Parathyroid adenoma (tissue), 2 donors: ENCODE data around the gene MYO16.

Experiments
- H2AFZ ChIP-seq: fragments of 300-600 bp; sonication (generic); one replicate; pipeline ENCODE4 v1.7.0; 2017; ENCODE audit warnings: antibody characterized with exemption, mild to moderate bottlenecking
- H3K27ac ChIP-seq: fragments of 300-600 bp; sonication (generic); one replicate; pipeline ENCODE4 v1.7.0; 2017
- H3K27me3 ChIP-seq: fragments of 300-600 bp; sonication (generic); one replicate; pipeline ENCODE4 v1.7.0; 2017; ENCODE audit warnings: low read length; ENCODE audit not compliant: control insufficient read depth, insufficient read depth
- H3K36me3 ChIP-seq: fragments of 300-600 bp; sonication (generic); one replicate; pipeline ENCODE4 v1.7.0; 2017; ENCODE audit warnings: low read length; ENCODE audit not compliant: control insufficient read depth, insufficient read depth
- H3K4me1 ChIP-seq: fragments of 300-600 bp; sonication (generic); one replicate; pipeline ENCODE4 v1.7.0; 2017; ENCODE audit warnings: control low read depth
- H3K4me2 ChIP-seq: fragments of 300-600 bp; sonication (generic); one replicate; pipeline ENCODE4 v1.7.0; 2017; ENCODE audit warnings: low read length
- H3K4me3 ChIP-seq: fragments of 300-600 bp; sonication (generic); one replicate; pipeline ENCODE4 v1.7.0; 2017; ENCODE audit warnings: low read depth, low read length
- H3K79me2 ChIP-seq: fragments of 300-600 bp; sonication (generic); one replicate; pipeline ENCODE4 v1.7.0; 2017; ENCODE audit warnings: control low read depth
- H3K9ac ChIP-seq: fragments of 300-600 bp; sonication (generic); one replicate; pipeline ENCODE4 v1.7.0; 2017; ENCODE audit warnings: mild to moderate bottlenecking
- H3K9me3 ChIP-seq: fragments of 300-600 bp; sonication (generic); one replicate; pipeline ENCODE4 v1.7.0; 2017; ENCODE audit warnings: low read length; ENCODE audit not compliant: control insufficient read depth
- TF ChIP-seq, protein P1 (sequence below): fragments of 300-600 bp; sonication (generic); IDR thresholded peaks from one replicate; pipeline ENCODE4 v1.7.0; 2017; ENCODE audit warnings: antibody characterized with exemption, mild to moderate bottlenecking
- donor health status: primary hyperparathyroidism.

The MYO16 gene

DNA sequence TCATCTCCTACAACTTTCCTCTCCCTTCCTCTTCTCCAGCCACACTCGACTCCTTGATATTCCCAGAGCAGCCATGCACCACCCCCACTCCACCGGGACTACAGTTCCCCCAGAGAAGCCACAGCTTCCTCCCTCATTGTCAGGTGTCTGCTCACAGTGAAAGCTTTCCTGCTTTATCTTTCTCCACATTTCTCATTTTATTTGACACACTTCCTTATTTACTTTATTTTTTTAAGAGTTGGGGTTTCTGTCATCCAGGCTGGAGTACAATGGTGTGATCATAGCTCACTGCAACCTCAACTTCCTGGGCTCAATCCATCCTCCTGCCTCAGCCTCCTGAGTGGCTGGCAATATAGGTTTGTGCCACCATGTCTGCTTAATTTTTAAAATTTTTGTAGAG, 464.6 kb downstream of the MYO16 start:
- H3K9me3 ChIP-seq: no peaks in the 10 kb centered on the region
- H3K9ac ChIP-seq: no peak overlapping the region
- H3K36me3 ChIP-seq: no peaks in the 10 kb centered on the region
- no peak overlapping the region for H2AFZ ChIP-seq
- TF ChIP-seq, protein P1, sequence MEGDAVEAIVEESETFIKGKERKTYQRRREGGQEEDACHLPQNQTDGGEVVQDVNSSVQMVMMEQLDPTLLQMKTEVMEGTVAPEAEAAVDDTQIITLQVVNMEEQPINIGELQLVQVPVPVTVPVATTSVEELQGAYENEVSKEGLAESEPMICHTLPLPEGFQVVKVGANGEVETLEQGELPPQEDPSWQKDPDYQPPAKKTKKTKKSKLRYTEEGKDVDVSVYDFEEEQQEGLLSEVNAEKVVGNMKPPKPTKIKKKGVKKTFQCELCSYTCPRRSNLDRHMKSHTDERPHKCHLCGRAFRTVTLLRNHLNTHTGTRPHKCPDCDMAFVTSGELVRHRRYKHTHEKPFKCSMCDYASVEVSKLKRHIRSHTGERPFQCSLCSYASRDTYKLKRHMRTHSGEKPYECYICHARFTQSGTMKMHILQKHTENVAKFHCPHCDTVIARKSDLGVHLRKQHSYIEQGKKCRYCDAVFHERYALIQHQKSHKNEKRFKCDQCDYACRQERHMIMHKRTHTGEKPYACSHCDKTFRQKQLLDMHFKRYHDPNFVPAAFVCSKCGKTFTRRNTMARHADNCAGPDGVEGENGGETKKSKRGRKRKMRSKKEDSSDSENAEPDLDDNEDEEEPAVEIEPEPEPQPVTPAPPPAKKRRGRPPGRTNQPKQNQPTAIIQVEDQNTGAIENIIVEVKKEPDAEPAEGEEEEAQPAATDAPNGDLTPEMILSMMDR: no peak
- no peaks in the 10 kb centered on the region for H3K27me3 ChIP-seq
- H3K27ac ChIP-seq: no peak overlapping the region
- no peaks in the 10 kb centered on the region for H3K4me1 ChIP-seq
- no peak overlapping the region for H3K4me2 ChIP-seq
- H3K4me3 ChIP-seq: no peak overlapping the region
- no peaks in the 10 kb centered on the region for H3K79me2 ChIP-seq

DNA sequence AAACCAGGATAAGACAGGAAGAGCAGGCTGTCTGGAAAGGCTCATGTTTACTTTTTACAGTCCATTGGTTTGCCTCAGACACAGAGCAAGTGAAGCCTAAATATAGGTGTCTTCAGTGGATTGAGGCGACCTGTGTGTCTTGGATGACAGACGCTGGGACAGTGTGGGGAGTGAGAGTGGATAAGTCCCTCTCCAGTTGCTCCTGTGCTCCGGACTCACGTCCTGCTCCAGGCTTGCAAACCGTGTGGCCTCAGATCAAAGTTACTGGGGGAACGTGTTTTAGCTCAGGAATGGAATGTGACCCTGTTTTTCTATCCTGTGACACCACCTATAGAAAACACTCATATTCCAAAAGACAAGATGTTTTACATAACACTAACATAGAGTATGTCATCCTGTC, 465.7 kb downstream of the MYO16 start:
- TF ChIP-seq, protein P1: no peak
- no peaks in the 10 kb centered on the region for H3K4me1 ChIP-seq
- no peak overlapping the region for H3K4me3 ChIP-seq

DNA sequence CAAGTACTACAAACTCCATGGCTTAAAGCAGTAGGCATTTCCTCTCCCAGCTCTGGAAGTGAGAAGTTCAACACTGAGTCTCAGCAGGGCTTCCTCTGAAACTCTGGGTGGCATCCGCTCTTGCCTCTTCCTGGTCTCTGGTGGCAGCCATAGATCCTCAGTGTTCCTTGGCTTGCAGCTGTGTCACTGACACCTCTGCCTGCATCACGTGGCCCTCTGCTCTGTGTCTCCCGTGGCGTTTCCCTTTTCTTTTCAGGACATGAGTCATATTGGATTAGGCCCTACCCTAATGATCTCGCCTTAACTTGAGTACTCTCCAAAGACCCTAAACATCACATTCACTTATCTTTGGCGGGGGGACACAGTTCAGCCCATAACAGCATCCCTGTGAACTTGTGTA, 466.7 kb downstream of the MYO16 start:
- H3K9ac ChIP-seq: no peak overlapping the region
- TF ChIP-seq, protein P1: no peak
- no peaks in the 10 kb centered on the region for H3K79me2 ChIP-seq
- no peaks in the 10 kb centered on the region for H3K9me3 ChIP-seq
- H3K4me3 ChIP-seq: no peak overlapping the region
- H3K4me1 ChIP-seq: no peaks in the 10 kb centered on the region
- no peak overlapping the region for H3K27ac ChIP-seq
- H3K4me2 ChIP-seq: no peak overlapping the region
- H2AFZ ChIP-seq: no peak overlapping the region
- H3K36me3 ChIP-seq: no peaks in the 10 kb centered on the region
- H3K27me3 ChIP-seq: no peaks in the 10 kb centered on the region

More for the DNA sequence above, 465.7 kb downstream of the MYO16 start:
- H2AFZ ChIP-seq: no peak overlapping the region
- H3K4me2 ChIP-seq: no peak overlapping the region
- no peaks in the 10 kb centered on the region for H3K36me3 ChIP-seq
- no peak overlapping the region for H3K27ac ChIP-seq
- no peaks in the 10 kb centered on the region for H3K79me2 ChIP-seq
- H3K9me3 ChIP-seq: no peaks in the 10 kb centered on the region
- no peaks in the 10 kb centered on the region for H3K27me3 ChIP-seq
- no peak overlapping the region for H3K9ac ChIP-seq

DNA sequence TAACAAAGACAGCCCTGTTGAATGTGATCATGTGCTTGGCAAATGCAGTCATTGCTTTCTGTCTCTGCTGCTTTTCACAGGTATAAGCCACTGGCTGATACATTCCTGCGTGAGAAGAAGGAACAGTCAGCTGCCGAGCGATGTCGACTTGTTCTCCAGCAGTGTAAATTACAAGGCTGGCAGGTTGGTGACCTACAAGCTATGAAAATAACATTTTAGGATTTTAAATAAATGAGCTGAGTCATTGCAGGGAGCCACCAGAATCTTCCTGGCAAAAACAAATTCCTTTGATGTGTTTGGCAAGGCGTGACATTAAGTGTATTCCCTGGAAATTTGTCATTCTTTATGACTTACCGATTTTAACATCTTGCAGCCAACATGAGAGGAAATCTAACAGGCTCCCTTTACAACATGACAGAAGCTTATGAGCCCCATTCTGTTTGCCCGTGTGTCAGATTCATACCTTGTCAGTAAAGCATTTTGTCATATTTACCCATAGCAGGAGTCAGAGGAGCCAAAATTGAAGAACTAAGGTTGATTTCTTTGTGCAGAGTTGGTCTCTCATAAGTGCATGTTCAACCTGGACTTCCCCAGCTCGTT, 471.4 kb downstream of the MYO16 start:
- Histone ChIP-seq H3K4me1 (no peaks in the 10 kb centered on the region), H3K79me2 (no peaks in the 10 kb centered on the region), H3K27ac (no peak overlapping the region), H3K36me3 (no peaks in the 10 kb centered on the region), H2AFZ (no peak overlapping the region), H3K4me2 (no peak overlapping the region), H3K9ac (no peak overlapping the region), H3K9me3 (no peaks in the 10 kb centered on the region), H3K27me3 (no peaks in the 10 kb centered on the region), H3K4me3 (no peak overlapping the region)
- TF ChIP-seq, protein P1: no peak

DNA sequence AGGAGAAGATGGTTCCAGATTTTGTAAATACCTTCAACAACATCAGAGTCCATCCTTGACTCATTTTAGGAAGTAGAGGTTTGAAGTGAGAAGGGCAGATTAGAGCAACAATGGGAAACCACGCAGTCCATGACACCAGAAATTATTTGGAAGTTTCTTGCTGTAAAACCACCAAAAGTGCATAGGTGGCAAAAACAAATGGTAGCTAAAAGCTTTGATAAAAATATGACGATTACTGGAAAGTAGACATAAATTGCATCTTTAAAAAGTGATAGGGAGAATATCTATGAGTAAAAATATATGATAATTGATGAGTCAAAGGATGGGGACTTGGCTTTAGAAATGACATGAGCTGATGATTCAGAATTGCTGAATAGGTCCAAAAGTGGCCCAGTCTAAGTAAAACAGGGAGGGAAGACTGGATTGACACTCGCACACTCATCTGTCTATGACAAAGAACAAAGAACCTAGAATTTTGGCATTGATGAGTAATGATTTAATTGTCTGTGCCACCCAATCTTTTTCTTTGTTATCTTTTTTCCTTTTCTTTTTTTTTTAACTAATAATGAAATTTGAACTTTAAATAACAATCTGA, 472.2 kb downstream of the MYO16 start:
- Histone ChIP-seq H3K9ac (no peak overlapping the region), H3K27me3 (no peaks in the 10 kb centered on the region), H2AFZ (no peak overlapping the region), H3K79me2 (no peaks in the 10 kb centered on the region), H3K9me3 (no peaks in the 10 kb centered on the region), H3K4me1 (no peaks in the 10 kb centered on the region), H3K4me3 (no peak overlapping the region), H3K36me3 (no peaks in the 10 kb centered on the region), H3K27ac (no peak overlapping the region), H3K4me2 (no peak overlapping the region)
- TF ChIP-seq, protein P1: no peak
